HG03565 (cell line): ENCODE data around the gene THAP7.
"Not testable (repeated sequence)": the region's sequence is repeated elsewhere in the genome, so short reads cannot be mapped to it uniquely, and the experiment has no call there.

Experiments
- ATAC-seq: cut with Tn5 transposase; IDR thresholded peaks from one replicate; pipeline ENCODE4 v1.9.1; 2021; ENCODE audit warnings: mild to moderate bottlenecking, moderate library complexity; ENCODE audit not compliant: unreplicated experiment

Gene THAP7, protein sequence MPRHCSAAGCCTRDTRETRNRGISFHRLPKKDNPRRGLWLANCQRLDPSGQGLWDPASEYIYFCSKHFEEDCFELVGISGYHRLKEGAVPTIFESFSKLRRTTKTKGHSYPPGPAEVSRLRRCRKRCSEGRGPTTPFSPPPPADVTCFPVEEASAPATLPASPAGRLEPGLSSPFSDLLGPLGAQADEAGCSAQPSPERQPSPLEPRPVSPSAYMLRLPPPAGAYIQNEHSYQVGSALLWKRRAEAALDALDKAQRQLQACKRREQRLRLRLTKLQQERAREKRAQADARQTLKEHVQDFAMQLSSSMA

GRCh38 chr22:21001601-21002325, at the start of gene THAP7:
THAP7 (minus strand) TSS chr22:21002118; CDS start chr22:21001911, 207 bp downstream.
- ATAC-seq = peak; percentile 68

GRCh38 chr22:21051145-21051830, 49.4 kb upstream of the THAP7 start:
- no peak for ATAC-seq

- ATAC-seq = not testable (repeated sequence)
Observed at GRCh38 chr22:21048965-21049364, 47.0 kb upstream of the THAP7 start.

DNA sequence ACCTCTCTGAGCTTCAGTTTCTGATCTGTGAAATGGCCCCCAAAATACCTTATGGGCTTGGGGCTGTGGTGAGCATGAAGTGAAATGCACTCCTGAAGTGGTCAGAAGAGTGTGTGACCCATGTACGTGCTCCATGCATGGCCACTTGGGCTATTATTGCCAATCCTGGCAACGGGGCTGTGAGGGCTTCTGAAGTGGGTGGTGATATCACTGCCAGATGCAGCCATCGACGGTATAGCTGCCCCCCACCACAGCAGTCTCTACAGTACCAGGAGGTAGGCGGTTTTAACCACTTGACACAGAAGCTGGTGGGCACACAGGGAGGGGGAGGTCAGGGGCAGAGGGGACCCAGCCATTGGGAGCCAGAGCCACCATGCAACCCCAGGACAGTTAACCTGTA, 46.5 kb upstream of the THAP7 start:
- not testable (repeated sequence) for ATAC-seq

- ATAC-seq = no peak
Observed at GRCh38 chr22:21047730-21048129, 45.8 kb upstream of the THAP7 start.

DNA sequence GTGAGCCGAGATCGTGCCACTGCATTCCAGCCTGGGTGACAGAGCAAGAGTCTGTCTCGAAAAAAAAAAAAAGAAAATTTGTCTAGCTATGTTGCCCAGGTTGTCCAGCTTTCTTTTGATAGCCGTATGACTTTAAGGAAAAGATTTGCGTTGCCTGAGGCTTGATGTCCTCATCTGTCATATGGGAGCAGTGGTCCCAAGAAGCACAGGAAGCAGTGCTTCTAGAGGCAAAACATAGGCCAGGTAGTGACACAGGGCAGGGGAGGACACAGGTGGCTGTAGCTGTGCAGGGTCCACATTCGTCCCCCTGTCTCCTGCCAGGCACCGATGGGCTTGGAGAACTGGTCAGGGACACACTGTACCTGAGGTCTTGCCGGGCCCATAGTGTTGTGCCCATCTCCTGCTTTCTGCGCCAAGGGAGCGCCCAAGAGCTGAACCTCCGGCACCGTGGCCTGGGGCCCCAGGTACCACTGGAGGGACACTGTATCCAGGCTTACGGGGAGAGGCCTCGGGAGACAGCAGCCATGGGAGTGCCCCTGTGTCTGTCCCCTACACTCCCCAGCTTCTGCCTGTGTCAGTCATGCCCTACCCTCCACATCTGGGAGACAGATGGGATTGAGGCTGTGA, 45.2 kb upstream of the THAP7 start:
- no peak for ATAC-seq

GRCh38 chr22:21045585-21046294, 43.8 kb upstream of the THAP7 start, which contains the start of gene LRRC74B:
LRRC74B (plus strand) TSS chr22:21045946; CDS start chr22:21045987, 41 bp downstream.
- peak; percentile 92 for ATAC-seq

GRCh38 chr22:21044931-21045584, 43.1 kb upstream of the THAP7 start:
- no peak for ATAC-seq

GRCh38 chr22:21043860-21044535, 42.1 kb upstream of the THAP7 start:
- no peak for ATAC-seq

GRCh38 chr22:21042978-21043859, 41.3 kb upstream of the THAP7 start:
- ATAC-seq = no peak

GRCh38 chr22:21041937-21042336, 40.0 kb upstream of the THAP7 start:
- no peak for ATAC-seq

GRCh38 chr22:21039158-21039557, 37.2 kb upstream of the THAP7 start:
- not testable (repeated sequence) for ATAC-seq

DNA sequence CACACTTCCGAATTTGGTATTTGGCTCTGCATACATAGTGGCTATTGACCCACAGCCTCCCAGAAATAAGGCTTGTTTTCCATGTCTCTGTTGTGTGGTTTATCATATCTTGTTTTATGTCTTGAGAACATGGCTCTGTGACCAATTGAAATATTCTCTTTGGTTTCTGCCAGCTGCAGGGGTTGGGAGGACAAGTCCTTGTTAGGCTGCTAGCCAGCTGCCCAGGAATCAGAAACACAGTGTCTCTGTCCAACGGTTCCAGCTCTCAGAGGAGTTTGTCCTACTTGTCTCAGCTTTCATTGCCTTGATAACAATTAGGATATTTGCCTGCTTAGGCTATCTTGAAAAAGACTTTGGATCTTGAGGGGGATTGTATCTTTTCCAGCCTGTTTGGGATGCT, 36.5 kb upstream of the THAP7 start:
- ATAC-seq = no peak

DNA sequence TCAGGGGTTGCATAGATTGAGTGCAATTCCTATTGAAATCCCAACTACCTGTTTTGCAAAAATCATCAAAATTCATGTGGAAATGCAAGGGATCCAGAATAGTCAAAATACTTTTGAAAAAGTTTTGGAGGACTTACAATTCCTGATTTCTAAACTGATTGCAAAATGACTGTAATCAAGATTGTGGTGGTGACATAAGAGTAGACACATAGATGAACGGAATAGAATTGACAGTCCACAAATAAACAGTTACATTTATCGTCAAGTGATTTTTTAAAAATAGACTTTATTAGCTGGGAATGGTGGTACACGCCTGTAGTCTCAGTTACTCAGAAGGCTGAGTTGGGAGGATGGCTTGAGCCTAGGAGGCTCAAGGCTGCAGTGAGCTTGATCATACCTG, 33.1 kb upstream of the THAP7 start:
- no peak for ATAC-seq

GRCh38 chr22:21033895-21034294, 32.0 kb upstream of the THAP7 start:
- ATAC-seq = no peak

DNA sequence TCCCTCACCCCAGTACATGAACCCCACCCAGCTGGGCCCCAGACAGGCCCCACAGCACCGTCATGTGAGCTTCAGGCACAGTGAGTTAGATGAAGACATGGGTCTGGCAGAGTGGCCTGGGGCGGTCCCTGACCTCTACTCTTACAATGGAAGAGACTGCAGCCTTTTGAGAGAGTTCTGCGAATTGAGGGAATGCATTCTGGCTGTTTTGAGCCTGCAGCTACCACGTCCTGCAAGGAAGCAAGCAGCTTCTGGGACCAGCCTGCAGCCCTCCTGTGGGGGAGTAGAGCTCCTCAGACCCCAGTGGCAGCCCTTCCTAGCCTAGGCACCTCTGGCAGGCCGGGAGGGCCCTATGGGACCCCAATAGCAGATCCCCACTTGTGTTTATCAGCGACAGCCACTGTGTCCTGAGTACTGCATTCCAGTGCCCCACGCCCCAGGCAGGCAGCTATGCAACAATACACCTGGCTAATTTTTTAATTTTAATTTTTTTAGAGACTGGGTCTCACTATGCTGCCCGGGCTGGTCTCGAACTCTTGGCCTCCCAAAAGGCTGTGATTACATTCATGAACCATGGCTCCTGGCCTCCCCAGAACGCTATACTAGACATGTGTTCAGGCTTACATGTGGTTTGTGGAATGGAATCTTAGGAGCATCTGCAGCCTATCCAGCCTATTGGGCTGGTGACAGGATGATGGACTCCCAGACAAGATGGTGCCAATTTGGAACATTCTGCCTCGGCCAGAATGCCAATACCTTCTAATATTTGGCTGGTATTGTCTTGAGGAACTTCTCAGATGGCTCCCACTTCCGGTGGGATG, 31.2 kb upstream of the THAP7 start:
- no peak for ATAC-seq

GRCh38 chr22:21032037-21032867, 30.3 kb upstream of the THAP7 start, which contains the start of gene SLC7A4:
SLC7A4 (minus strand) TSS chr22:21032561; CDS start chr22:21031812, 749 bp downstream.
- ATAC-seq = no peak
